HCT116 (cell line): ENCODE data around the gene MAGEB18.

Source experiments
- EZH2phosphoT487 ChIP-seq: fragments of 200-600 bp; IDR thresholded peaks from 2 replicates; pipeline ENCODE4 v1.6.1; 2018; ENCODE audit warnings: antibody characterized with exemption, borderline replicate concordance
- POLR2A ChIP-seq: IDR thresholded peaks from 2 replicates; pipeline ENCODE4 v1.7.0; 2011; ENCODE audit warnings: borderline replicate concordance; ENCODE audit not compliant: insufficient read depth, insufficient read length; ENCODE audit errors: extremely low read depth
- TF ChIP-seq, protein P1 (sequence below), 3 experiments: fragments of 200-600 bp in 1 of 3; sonication (generic) in 1 of 3; IDR thresholded peaks in 2 of 3; conservative IDR thresholded peaks in 1 of 3; 2 replicates each; pipeline ENCODE4 v1.5.1; 2012 to 2017; ENCODE audit warnings: low read depth in 2 of 3, low read length in 2 of 3, antibody characterized with exemption in 1 of 3, borderline replicate concordance in 1 of 3, control low read depth in 1 of 3, mild to moderate bottlenecking in 1 of 3, mixed read lengths in 1 of 3, mixed run types in 1 of 3, moderate library complexity in 1 of 3; ENCODE audit not compliant: insufficient read depth in 1 of 3
- TF ChIP-seq, protein P2 (sequence below): IDR thresholded peaks from 2 replicates; pipeline ENCODE4 v1.6.1; 2012

- no peak for TF ChIP-seq POLR2A
- TF ChIP-seq, protein P1, sequence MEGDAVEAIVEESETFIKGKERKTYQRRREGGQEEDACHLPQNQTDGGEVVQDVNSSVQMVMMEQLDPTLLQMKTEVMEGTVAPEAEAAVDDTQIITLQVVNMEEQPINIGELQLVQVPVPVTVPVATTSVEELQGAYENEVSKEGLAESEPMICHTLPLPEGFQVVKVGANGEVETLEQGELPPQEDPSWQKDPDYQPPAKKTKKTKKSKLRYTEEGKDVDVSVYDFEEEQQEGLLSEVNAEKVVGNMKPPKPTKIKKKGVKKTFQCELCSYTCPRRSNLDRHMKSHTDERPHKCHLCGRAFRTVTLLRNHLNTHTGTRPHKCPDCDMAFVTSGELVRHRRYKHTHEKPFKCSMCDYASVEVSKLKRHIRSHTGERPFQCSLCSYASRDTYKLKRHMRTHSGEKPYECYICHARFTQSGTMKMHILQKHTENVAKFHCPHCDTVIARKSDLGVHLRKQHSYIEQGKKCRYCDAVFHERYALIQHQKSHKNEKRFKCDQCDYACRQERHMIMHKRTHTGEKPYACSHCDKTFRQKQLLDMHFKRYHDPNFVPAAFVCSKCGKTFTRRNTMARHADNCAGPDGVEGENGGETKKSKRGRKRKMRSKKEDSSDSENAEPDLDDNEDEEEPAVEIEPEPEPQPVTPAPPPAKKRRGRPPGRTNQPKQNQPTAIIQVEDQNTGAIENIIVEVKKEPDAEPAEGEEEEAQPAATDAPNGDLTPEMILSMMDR (IDR thresholded peaks at IDR 0.05 in 2 of 3, conservative IDR thresholded peaks at IDR 0.05 in 1 of 3; ENCODE audit: borderline replicate concordance in 1 of 3, insufficient read depth in 1 of 3, low read depth in 2 of 3, low read length in 2 of 3): no peak
- TF ChIP-seq, protein P2, sequence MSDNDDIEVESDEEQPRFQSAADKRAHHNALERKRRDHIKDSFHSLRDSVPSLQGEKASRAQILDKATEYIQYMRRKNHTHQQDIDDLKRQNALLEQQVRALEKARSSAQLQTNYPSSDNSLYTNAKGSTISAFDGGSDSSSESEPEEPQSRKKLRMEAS: no peak
- no peak for TF ChIP-seq EZH2phosphoT487
Observed at GRCh38 chrX:26146024-26146423, 7.9 kb downstream of the MAGEB18 start.
